SK-N-SH (cell line): Measurements from ENCODE around the gene UBE3B. TPM values are rescaled to one million over a fixed set of nuclear protein-coding genes. Genes with fewer than 3 reads are reported as not detected.

Source experiments
- CTCF ChIA-PET: fragments of 300-600, 350-600 bp; formaldehyde crosslinking; extraction: SDS; loops from one replicate; lab custom pipeline; 2021; lab: Yijun Ruan, JAX
- POLR2A ChIA-PET: fragments of 350-600 bp; sonication (Branson Sonifier 250); formaldehyde crosslinking; extraction: SDS; loops from one replicate; lab custom pipeline; 2020; ENCODE audit warnings: antibody characterized with exemption, inconsistent platforms; lab: Yijun Ruan, JAX
- DNase-seq: peaks from one replicate; pipeline ENCODE4 v3.0.0; 2012
- H2AFZ ChIP-seq: fragments of 200-600 bp; sonication (generic); 2 replicates; pipeline ENCODE4 v1.8.1; 2016; ENCODE audit warnings: antibody characterized with exemption, mild to moderate bottlenecking, low read depth
- H3F3A ChIP-seq: fragments of 200-600 bp; sonication (generic); replicated peaks from 2 replicates; pipeline ENCODE3; 2016; ENCODE audit warnings: antibody characterized with exemption, mild to moderate bottlenecking; ENCODE audit not compliant: insufficient read depth
- H3K27ac ChIP-seq, 2 experiments: fragments of 200-500 bp in 1 of 2; fragments of 200-600 bp in 1 of 2; sonication (Bioruptor generic) in 1 of 2; sonication (generic), shearing (Covaris generic) in 1 of 2; 2 replicates each; pipeline versions ENCODE4 v1.5.1 to v1.6.1; 2014 to 2016; ENCODE audit warnings: low read depth in 2 of 2, inconsistent platforms in 1 of 2, low read length in 1 of 2, mild to moderate bottlenecking in 1 of 2, mixed read lengths in 1 of 2
- H3K27me3 ChIP-seq: fragments of 200-600 bp; sonication (generic), shearing (Covaris generic); 2 replicates; pipeline ENCODE4 v1.6.1; 2016; ENCODE audit warnings: mixed run types; ENCODE audit not compliant: insufficient read depth
- H3K36me3 ChIP-seq, 2 experiments: fragments of 200-500 bp in 1 of 2; fragments of 200-600 bp in 1 of 2; sonication (Bioruptor generic) in 1 of 2; sonication (generic) in 1 of 2; replicated peaks in 1 of 2; 2 replicates each; pipeline versions ENCODE3 to v1.5.1; 2014 to 2016; ENCODE audit warnings: low read length in 1 of 2, mild to moderate bottlenecking in 1 of 2; ENCODE audit not compliant: insufficient read depth in 2 of 2, control insufficient read depth in 1 of 2
- H3K4me1 ChIP-seq, 2 experiments: fragments of 200-500 bp in 1 of 2; fragments of 200-600 bp in 1 of 2; sonication (Bioruptor generic) in 1 of 2; sonication (generic), shearing (Covaris generic) in 1 of 2; 2 replicates each; pipeline versions ENCODE4 v1.5.1 to v1.6.1; 2014 to 2016; ENCODE audit warnings: low read depth in 1 of 2, low read length in 1 of 2, mixed run types in 1 of 2; ENCODE audit not compliant: insufficient read depth in 2 of 2, control insufficient read depth in 1 of 2
- H3K4me2 ChIP-seq: fragments of 200-600 bp; sonication (generic), shearing (Covaris generic); 2 replicates; pipeline ENCODE4 v1.6.1; 2017; ENCODE audit warnings: mixed run types
- H3K4me3 ChIP-seq, 2 experiments: fragments of 200-500 bp in 1 of 2; fragments of 200-600 bp in 1 of 2; sonication (Bioruptor generic) in 1 of 2; sonication (generic), shearing (Covaris generic) in 1 of 2; 2 replicates each; pipeline versions ENCODE4 v1.5.1 to v1.8.1; 2014 to 2016; ENCODE audit warnings: low read depth in 2 of 2, inconsistent platforms in 1 of 2, low read length in 1 of 2, mild to moderate bottlenecking in 1 of 2, mixed read lengths in 1 of 2, moderate library complexity in 1 of 2
- H3K79me2 ChIP-seq: fragments of 200-600 bp; sonication (generic); 2 replicates; pipeline ENCODE4 v1.8.1; 2017; ENCODE audit warnings: mild to moderate bottlenecking; ENCODE audit not compliant: insufficient read depth
- H3K9ac ChIP-seq: fragments of 200-600 bp; sonication (generic); 2 replicates; pipeline ENCODE4 v1.6.1; 2017; ENCODE audit warnings: mixed run types
- H3K9me2 ChIP-seq: fragments of 200-600 bp; sonication (generic); 2 replicates; pipeline ENCODE4 v1.6.1; 2017; ENCODE audit warnings: mixed run types
- H3K9me3 ChIP-seq: fragments of 200-600 bp; sonication (generic); 2 replicates; pipeline ENCODE4 v1.6.1; 2017; ENCODE audit warnings: mixed run types, mild to moderate bottlenecking, moderate library complexity
- H4K20me1 ChIP-seq: fragments of 200-600 bp; sonication (generic); 2 replicates; pipeline ENCODE4 v1.6.1; 2017; ENCODE audit warnings: mild to moderate bottlenecking, mixed run types; ENCODE audit not compliant: insufficient read depth
- CTCF ChIP-seq: fragments of 200-600 bp; sonication (generic); IDR thresholded peaks from 2 replicates; pipeline ENCODE4 v1.6.1; 2017; ENCODE audit warnings: antibody characterized with exemption, mild to moderate bottlenecking, moderate library complexity
- ELF1 ChIP-seq: IDR thresholded peaks from 2 replicates; pipeline ENCODE4 v1.4.0; 2012
- EZH2phosphoT487 ChIP-seq: fragments of 200-600 bp; sonication (generic); IDR thresholded peaks from 2 replicates; pipeline ENCODE4 v1.6.1; 2017; ENCODE audit warnings: low read depth, mixed run types, mild to moderate bottlenecking, antibody characterized with exemption, moderate library complexity, borderline replicate concordance
- FOSL2 ChIP-seq: IDR thresholded peaks from 2 replicates; pipeline ENCODE4 v1.4.0; 2012; ENCODE audit warnings: low read depth, mild to moderate bottlenecking, moderate library complexity, borderline replicate concordance
- FOXJ3 ChIP-seq: sonication (generic); formaldehyde crosslinking; IDR thresholded peaks from 2 replicates; pipeline ENCODE4 v1.5.1; 2020; ENCODE audit warnings: mild to moderate bottlenecking, missing genetic modification reagents
- FOXM1 ChIP-seq: IDR thresholded peaks from 2 replicates; pipeline ENCODE4 v1.4.0; 2012; ENCODE audit warnings: low read depth, mild to moderate bottlenecking
- IRF3 ChIP-seq: fragments of 150-350 bp; IDR thresholded peaks from 2 replicates; pipeline ENCODE4 v1.6.1; 2016; ENCODE audit warnings: mild to moderate bottlenecking, low read depth, low read length
- JUND ChIP-seq: IDR thresholded peaks from 2 replicates; pipeline ENCODE4 v1.4.0; 2012
- MAX ChIP-seq: IDR thresholded peaks from 2 replicates; pipeline ENCODE4 v1.4.0; 2012; ENCODE audit warnings: low read depth
- MXI1 ChIP-seq: IDR thresholded peaks from 2 replicates; pipeline ENCODE4 v1.6.1; 2012; ENCODE audit warnings: mild to moderate bottlenecking, low read depth, low read length, improper control_type of control experiment
- NRF1 ChIP-seq: IDR thresholded peaks from 2 replicates; pipeline ENCODE4 v1.6.1; 2012; ENCODE audit warnings: low read depth, mild to moderate bottlenecking, low read length
- RAD21 ChIP-seq: IDR thresholded peaks from 2 replicates; pipeline ENCODE4 v1.6.1; 2012; ENCODE audit warnings: mild to moderate bottlenecking, low read length
- RCOR1 ChIP-seq: fragments of 150-350 bp; IDR thresholded peaks from 2 replicates; pipeline ENCODE4 v1.6.1; 2017; ENCODE audit warnings: antibody characterized with exemption, low read length
- RFX5 ChIP-seq: IDR thresholded peaks from 2 replicates; pipeline ENCODE4 v1.6.1; 2012; ENCODE audit warnings: mild to moderate bottlenecking, improper control_type of control experiment, low read length
- WGBS: methylation state at CpG from one replicate; pipeline ENCODE4 v1.1.6; 2017; ENCODE audit warnings: low lambda C conversion rate; 5-methylcytosine and 5-hydroxymethylcytosine counted together
- polyA plus RNA-seq, 3 experiments: library from polyadenylated mRNA; depleted of rRNA; stranded (reverse); fragments of >200 nt; gene quantifications; 2 replicates each; pipeline ENCODE4 v1.2.3, GENCODE V29; 2012
- TF ChIP-seq, protein P1 (sequence below): IDR thresholded peaks from 2 replicates; pipeline ENCODE4 v1.4.0; 2012; ENCODE audit warnings: low read depth, borderline replicate concordance
- TF ChIP-seq, protein P2 (sequence below): IDR thresholded peaks from 2 replicates; pipeline ENCODE4 v1.4.0; 2012; ENCODE audit warnings: low read depth, borderline replicate concordance

Gene UBE3B
- polyA plus RNA-seq, 1 of the 3 experiments (the other 2 are of a cell fraction), result 28.6 TPM

DNA sequence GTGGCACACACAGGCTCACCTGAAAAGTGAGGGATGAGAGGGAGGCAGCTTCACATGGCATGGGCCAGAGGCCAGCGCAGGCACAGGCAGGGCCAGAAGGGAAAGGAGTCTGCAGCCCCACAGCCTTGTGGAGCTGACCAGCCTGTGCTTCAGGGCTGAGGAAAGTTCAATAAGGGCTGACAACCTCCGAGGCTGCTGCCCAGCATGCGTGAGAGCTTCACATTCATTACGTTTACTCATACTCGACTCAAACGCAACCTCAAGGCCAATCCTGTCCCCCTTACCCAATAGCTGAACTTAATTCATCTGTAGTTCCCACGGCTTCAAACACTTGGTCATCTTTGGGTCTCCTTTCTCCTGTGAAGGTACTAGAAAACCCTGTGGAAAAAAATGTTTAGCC, 91.1 kb downstream of the UBE3B start:
- Histone ChIP-seq H3K9ac (no peak overlapping the region), H3K4me3 (no peak overlapping the region), H3K9me2 (no peaks in the 10 kb centered on the region), H3K4me1 (peaks cover 0 to 7% of the 10 kb centered on the region in 2 experiments; a peak in 1 of 4 replicates), H3F3A (no peaks in the 10 kb centered on the region), H3K79me2 (no peaks in the 10 kb centered on the region), H3K9me3 (no peaks in the 10 kb centered on the region), H3K4me2 (no peak overlapping the region), H3K27me3 (no peaks in the 10 kb centered on the region), H3K36me3 (peaks cover 0 to 21% of the 10 kb centered on the region in 2 experiments), H2AFZ (no peak overlapping the region), H3K27ac (no peak overlapping the region), H4K20me1 (no peaks in the 10 kb centered on the region)
- POLR2A ChIA-PET, result no interaction called here
- 87% methylated on average over 7 of the region's 7 CpGs for WGBS
- CTCF ChIA-PET, result interaction anchor here (1.8 to 1.9 kb wide), 2 partner anchors 48 to 50 kb away, joined by 5 to 6 read pairs; no protein-coding TSS in a partner anchor
- no peak for DNase-seq
- TF ChIP-seq NRF1 (no peak), RCOR1 (no peak), EZH2phosphoT487 (no peak), IRF3 (no peak), FOXM1 (no peak), FOXJ3 (CRISPR knock-in tag) (no peak), RAD21 (no peak), MAX (no peak), MXI1 (no peak), FOSL2 (no peak), CTCF (no peak), JUND (no peak), ELF1 (no peak), RFX5 (no peak)
- TF ChIP-seq, protein P1, sequence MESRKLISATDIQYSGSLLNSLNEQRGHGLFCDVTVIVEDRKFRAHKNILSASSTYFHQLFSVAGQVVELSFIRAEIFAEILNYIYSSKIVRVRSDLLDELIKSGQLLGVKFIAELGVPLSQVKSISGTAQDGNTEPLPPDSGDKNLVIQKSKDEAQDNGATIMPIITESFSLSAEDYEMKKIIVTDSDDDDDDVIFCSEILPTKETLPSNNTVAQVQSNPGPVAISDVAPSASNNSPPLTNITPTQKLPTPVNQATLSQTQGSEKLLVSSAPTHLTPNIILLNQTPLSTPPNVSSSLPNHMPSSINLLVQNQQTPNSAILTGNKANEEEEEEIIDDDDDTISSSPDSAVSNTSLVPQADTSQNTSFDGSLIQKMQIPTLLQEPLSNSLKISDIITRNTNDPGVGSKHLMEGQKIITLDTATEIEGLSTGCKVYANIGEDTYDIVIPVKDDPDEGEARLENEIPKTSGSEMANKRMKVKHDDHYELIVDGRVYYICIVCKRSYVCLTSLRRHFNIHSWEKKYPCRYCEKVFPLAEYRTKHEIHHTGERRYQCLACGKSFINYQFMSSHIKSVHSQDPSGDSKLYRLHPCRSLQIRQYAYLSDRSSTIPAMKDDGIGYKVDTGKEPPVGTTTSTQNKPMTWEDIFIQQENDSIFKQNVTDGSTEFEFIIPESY, result no peak
- TF ChIP-seq, protein P2, sequence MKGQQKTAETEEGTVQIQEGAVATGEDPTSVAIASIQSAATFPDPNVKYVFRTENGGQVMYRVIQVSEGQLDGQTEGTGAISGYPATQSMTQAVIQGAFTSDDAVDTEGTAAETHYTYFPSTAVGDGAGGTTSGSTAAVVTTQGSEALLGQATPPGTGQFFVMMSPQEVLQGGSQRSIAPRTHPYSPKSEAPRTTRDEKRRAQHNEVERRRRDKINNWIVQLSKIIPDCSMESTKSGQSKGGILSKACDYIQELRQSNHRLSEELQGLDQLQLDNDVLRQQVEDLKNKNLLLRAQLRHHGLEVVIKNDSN, result no peak
